COR-L47 (cell line): ENCODE measurements around the gene COMMD1.
"Not testable (repeated sequence)": the region's sequence is repeated elsewhere in the genome, so short reads cannot be mapped to it uniquely, and the experiment has no call there.

Source experiments
- DNase-seq: peaks from one replicate; lab custom pipeline; 2025; lab: John Stamatoyannopoulos, UW

Gene COMMD1

GRCh38 chr2:61905372-61906185, at the start of gene COMMD1:
Gene COMMD1, plus strand, starts transcription at chr2:61905674. Its CDS starts 5 bp downstream, at chr2:61905679.
- peak; percentile 69 for DNase-seq

- no peak for DNase-seq
These were observed 48.2 kb upstream of the COMMD1 start for GRCh38 chr2:61857224-61857623.

- DNase-seq: no peak
These were observed 43.4 kb upstream of the COMMD1 start for GRCh38 chr2:61862085-61862484.

- not testable (repeated sequence) for DNase-seq
These were observed 38.9 kb upstream of the COMMD1 start for GRCh38 chr2:61866482-61867089.

GRCh38 chr2:61876400-61876799, 29.1 kb upstream of the COMMD1 start:
- no peak for DNase-seq

- DNase-seq: no peak
These were observed 27.8 kb upstream of the COMMD1 start for GRCh38 chr2:61877571-61878245.

GRCh38 chr2:61878761-61879160, 26.7 kb upstream of the COMMD1 start:
- DNase-seq: no peak

- DNase-seq: not testable (repeated sequence)
These were observed 26.1 kb upstream of the COMMD1 start for GRCh38 chr2:61879351-61879750.

GRCh38 chr2:61882850-61883249, 22.6 kb upstream of the COMMD1 start:
- DNase-seq: no peak

- DNase-seq: no peak
These were observed 19.4 kb upstream of the COMMD1 start for GRCh38 chr2:61885896-61886603.

GRCh38 chr2:61887717-61888266, 17.7 kb upstream of the COMMD1 start:
- DNase-seq: no peak

GRCh38 chr2:61888267-61889055, 17.0 kb upstream of the COMMD1 start, which contains the start of gene CCT4:
Gene CCT4, minus strand, starts transcription at chr2:61888656. Its CDS starts 149 bp downstream, at chr2:61888507.
- peak; percentile 87 for DNase-seq

GRCh38 chr2:61898810-61899209, 6.7 kb upstream of the COMMD1 start:
- DNase-seq: no peak

- DNase-seq: no peak
These were observed 5.2 kb upstream of the COMMD1 start for GRCh38 chr2:61900281-61900680.

- no peak for DNase-seq
These were observed 654 bp downstream of the COMMD1 start for GRCh38 chr2:61906186-61906470.

GRCh38 chr2:61909116-61909515, 3.6 kb downstream of the COMMD1 start:
- no peak for DNase-seq

GRCh38 chr2:61910603-61911002, 5.1 kb downstream of the COMMD1 start:
- peak; percentile 14 for DNase-seq

GRCh38 chr2:61911510-61911909, 6.0 kb downstream of the COMMD1 start:
- no peak for DNase-seq

- not testable (repeated sequence) for DNase-seq
These were observed 9.3 kb downstream of the COMMD1 start for GRCh38 chr2:61914794-61915193.

- DNase-seq: no peak
These were observed 15.1 kb downstream of the COMMD1 start for GRCh38 chr2:61920548-61920947.

GRCh38 chr2:61922714-61923113, 17.2 kb downstream of the COMMD1 start:
- DNase-seq: no peak
